GM18907 (cell line): ENCODE results near the gene ST6GAL2.

Source experiments
- ATAC-seq: cut with Tn5 transposase; IDR thresholded peaks from one replicate; pipeline ENCODE4 v1.9.1; 2021; ENCODE audit warnings: mild to moderate bottlenecking, moderate library complexity; ENCODE audit not compliant: unreplicated experiment

The ST6GAL2 gene, protein sequence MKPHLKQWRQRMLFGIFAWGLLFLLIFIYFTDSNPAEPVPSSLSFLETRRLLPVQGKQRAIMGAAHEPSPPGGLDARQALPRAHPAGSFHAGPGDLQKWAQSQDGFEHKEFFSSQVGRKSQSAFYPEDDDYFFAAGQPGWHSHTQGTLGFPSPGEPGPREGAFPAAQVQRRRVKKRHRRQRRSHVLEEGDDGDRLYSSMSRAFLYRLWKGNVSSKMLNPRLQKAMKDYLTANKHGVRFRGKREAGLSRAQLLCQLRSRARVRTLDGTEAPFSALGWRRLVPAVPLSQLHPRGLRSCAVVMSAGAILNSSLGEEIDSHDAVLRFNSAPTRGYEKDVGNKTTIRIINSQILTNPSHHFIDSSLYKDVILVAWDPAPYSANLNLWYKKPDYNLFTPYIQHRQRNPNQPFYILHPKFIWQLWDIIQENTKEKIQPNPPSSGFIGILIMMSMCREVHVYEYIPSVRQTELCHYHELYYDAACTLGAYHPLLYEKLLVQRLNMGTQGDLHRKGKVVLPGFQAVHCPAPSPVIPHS

DNA sequence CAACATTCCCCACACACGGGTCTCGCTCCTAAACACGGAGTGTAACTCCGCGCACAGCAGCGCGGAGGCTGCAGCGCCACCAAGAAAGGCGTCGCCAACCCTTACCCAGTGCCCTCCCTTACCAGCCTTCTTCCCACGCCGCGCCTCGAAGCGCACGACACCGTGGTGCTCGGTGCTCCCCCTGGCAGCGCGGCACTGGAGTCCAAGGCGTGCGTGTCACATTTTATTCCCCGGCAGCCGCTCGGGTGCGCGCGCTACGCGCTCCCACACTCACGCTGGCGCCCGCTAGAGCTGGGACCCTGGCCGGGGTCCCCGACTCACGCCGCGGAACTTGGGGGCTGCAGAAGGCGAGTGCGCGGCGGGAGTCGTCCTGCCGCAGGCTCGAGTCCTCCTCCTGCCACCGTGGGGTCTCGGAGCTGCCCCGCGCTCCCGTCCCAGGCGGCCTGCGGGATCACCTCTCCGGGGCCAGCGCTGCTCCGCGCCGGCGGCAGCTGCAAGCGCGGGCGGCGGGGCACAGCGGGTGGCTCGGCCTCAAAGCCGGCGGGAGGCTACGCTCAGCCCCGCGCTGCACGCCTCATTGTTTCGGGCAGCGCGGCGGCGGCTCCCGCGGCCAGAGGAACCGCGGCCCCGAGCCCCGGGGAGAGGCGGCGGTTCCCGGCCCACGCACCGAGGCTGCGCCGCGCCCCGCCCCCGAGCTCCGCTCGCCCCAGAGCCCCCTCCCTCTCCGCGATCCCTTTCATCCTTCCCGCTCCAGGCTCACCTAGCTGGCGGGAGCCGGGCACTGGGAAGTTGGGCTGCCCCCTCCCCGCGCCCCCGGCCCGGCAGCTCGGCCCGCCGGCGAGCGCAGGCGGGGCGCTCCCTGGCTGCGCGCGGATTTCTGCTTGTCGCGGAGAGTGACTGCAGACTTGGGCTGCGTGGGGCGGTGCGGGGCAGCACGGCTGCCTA, at the start of gene ST6GAL2:
TSS of gene ST6GAL2 (minus strand) at position 197 of the 945 bp plus-strand sequence. CDS start 42,190 bp downstream, outside the sequence.
- ATAC-seq, result no peak

DNA sequence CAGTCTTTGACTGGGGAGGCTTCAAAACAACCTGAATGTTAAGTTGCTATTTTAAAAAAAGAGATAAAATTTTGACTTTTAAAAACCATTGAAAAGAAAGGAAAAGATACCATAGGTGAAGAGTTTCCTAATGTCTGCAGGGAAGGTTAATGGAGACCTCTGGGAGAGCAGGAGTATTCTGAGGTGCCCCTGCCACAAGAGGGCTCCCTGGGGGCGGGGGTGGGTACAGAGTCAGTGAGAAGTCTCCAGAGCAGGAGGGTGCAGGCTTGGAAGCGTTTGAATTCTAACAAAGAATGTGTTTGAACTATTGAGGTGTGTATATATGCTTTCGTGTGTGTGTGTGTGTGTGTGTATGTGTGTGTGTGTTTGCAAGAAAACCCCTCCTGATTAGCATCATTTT, 46.7 kb upstream of the ST6GAL2 start:
- no peak for ATAC-seq

DNA sequence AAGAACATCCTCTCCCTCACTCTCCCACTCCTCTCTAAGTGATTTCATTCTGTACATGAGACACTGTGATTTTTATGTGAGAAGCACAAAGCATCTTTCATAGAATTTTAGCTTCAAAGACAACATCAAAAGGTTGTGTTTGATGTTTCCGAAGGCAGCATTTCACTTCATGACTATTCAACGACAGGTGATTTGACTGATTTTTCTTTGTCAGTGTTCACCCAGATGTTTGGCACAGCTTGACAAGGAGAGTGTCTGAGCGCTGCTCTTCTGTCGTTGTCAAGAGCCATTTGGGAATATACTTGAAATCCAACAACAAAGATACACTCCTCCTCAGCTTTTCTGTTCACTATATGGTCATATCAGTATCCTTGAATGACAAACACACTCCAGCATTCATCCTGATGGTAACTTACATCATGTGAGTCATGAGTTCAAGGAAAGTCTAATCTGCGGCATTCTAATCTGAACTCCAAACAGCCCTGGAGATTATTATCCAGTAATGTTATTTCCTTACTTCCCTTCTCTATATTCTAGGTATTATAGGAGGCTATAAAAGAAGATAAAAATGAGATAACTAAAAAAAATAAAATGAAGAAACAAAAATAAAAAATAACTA, 45.9 kb upstream of the ST6GAL2 start:
- ATAC-seq, result no peak

DNA sequence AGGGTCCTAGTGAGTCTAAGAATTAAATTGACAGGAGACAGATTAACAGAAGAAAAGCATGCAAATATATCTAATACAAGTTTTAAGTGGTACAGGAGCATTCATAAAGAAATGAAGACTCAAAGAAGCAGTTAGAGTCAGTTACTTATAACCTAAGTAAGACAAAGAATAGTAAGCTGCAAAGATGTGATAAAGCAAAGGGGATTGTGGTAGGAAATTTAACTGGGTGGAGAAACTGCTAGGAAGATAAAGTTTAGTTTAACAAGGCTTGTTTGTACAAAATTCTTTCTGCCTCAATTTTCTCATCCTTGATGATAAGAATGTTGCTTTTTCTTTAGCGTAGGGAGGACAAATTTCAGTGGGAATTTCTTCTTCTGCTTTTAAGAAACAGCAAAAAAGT, 35.5 kb upstream of the ST6GAL2 start:
- ATAC-seq, result no peak

DNA sequence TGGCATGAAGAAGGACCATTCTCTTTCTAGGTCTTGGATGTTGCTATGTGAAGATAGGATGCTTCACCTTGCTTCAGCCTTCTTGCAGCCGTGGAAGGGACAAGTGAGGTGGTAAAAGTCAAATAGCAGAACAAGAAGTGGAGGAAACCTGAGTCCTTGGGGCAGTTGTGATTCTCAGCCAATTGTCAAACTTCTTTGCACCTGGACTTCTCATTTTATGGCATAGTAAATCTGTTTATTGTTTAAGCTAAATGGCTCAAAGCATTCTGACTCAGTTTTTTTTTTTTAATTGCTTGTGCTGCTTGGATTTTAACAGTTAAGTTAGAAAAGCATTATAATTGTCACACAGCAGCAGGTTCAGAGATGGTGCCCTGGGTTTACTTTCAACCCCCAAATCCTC, 33.0 kb upstream of the ST6GAL2 start:
- ATAC-seq, result no peak

DNA sequence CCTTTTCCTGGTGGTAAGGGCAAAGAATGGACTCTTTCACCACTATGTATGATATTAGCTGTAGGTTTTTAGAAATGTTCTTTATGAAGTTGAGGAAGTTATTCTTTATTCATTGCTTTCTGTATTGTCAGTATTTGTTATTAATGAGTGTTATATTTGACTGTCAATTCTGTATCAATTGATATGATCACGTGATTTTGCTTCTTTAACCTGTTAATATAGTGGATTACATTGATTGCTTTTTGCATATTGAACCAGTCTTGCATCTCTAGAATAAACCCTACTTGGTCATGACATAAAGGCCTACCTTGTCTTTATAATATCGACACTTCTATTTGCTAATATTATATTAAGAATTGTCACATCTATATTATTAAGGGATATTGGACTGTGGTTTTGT, 18.3 kb upstream of the ST6GAL2 start:
- ATAC-seq, result no peak

DNA sequence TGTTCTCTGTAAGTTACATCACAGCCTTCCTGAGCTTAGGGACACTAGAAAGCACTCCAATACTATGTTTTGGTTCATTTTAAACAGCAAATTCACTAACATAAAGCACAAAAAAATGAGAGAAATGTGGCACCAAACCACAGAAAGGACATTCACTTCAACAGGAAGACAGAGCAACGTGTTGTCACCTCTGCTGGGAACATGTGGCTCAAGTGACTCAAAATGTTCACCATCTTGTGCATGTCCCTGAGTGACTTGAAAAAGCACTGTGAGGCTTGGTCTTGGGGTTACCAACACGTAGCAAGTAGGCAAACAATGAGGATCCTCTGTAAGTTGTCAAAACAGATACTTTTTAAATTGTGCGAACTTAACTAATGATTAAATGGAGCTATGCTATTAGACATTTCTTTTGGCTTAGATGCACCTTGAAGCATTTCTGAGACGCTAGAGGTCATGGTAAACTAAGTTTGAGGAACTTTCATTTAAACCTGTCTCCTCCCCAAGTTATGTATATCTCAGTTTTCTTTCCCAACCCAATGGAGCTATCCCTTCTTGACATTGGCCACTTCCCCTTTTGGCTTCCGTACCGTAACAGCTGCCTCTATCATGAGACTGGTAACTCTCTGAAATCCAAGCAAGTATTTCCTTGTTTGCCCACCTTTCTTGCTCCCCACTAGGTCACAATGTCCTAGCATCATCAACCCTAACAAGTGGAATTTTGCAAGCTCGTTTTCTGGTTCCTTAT, 14.0 kb upstream of the ST6GAL2 start:
- no peak for ATAC-seq

DNA sequence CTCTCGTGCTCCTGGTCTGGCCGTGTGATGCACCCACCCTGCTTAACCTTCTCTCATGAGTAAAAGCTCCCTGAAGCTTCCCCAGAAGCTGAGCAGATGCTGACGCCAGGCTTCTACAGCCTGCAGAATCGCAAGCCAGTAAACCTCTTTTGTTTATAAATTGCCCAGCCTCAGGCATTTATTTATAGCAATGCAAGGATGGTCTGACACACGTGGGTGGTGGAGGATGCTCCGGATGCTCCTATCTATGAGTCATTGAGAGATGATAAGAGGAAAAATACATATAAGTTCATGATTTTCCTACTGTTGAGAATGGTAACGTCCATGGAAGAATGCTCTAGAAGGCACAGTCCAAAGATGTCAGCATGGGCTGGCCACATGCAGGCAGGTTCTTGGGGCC, 8.6 kb upstream of the ST6GAL2 start:
- ATAC-seq, result no peak

DNA sequence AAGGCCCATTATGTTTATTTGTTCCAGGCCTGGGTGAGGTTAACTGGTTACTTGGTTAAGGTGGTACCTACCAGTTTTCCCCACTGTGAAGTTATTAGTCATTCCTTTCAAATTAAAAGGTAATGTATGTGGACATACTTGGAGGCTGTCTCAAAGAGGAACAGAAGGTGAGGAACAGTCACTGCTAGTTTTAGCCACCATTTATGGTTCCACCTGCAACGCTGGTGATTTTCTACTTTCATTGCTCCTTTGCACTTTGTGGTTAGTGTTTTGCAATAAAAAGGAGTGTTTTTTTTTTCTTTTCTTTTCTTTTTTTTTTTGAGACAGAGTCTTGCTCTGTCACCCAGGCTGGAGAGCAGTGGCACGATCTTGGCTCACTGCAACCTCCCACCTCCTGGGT, 6.1 kb upstream of the ST6GAL2 start:
- ATAC-seq, result no peak

DNA sequence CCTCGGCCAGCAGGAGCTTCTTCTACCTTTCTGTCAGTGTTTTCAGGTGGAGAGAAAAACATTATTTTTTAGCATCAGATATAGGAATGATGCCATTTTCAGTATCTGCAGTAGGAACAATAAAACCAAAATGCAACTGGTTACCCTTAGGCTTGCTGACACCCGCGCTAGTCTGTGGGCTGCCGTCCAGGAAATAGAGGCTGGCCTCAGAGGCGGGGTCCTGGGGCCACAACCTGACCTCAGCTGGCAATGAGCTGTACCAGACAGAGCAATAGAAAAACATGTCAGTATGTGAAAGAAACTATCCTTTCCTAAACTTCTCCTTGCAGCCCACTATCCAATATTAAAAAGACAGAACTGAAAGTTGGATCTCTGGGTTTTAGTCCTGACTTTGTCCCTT, 4.6 kb upstream of the ST6GAL2 start:
- ATAC-seq, result no peak

DNA sequence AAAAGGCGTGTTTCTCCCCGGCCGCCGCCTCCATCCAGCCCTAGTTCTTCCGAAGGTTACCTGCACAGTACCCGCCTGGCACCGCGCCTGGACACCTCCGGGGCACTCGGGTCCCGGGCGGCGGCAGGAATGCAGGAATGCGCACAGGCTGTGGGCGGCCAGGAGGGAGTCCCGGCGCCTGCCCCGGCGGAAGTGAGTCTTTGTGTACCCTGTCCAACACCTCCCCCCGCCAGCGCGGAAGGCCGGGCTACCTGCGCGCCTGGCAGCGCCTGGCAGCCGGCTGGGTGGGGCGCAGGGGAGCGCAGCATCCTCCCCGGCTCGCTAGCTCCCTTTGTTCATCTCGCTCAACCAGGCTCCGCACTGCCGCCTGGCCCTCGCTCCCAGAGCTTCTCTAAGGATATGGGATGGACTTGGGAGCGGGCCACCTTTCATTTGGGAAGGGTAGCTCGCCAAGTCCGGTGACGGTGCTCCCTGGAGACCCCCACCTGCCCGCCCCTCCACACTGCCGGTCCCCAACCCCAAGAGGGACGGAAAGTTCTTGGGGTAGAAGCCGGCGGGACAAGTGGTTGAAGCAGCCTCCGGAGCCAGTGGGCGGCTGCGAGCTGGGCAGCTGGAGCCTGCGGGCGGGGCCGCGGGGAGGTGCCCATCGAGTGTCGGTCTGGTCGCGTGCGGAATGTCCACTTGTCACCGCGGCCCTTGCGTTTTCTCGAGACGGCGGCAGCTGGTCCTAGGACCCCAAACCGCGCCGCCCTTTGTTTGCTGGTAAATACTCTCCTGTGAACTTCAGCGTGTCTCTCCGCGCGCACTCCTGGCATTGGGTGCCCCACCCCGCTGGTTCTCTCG, 1.2 kb upstream of the ST6GAL2 start:
- ATAC-seq, result no peak

DNA sequence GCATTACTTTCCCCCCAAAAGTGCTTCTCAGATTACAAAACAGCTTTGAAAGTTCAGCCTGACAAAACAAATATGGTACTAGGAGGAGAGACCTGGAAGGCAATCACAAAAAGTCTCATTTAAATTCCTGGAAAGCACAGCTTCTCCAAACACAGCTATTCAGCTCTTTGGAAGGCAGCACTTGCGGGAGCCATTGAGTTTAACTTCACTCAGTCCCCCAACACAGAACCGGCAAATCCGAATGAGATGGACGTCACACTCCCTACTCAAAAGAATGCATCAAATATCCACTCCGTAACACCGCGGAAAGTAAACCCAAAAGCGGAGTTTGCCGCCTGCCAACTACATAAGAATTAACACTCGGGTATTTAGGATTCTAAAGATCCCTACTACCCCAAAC, 638 bp downstream of the ST6GAL2 start:
- no peak for ATAC-seq

DNA sequence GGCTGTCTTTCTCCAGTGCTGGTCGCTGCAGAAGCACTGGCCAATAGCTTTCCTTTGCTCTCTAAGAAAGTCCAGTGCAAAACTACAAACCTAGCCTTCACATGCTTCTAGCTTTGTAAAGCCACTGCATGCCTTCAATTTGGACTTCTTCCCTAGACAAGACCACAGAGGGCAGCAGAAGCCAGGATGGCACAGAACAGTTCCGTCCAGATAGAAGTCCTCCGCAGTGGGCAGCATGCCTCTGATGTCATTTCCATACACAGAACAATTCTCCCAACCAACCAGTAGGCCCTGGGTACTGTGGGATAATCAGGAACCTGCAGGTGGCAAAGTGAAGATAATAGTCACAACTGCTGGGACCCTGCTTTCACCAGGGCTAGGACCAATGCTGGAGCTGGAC, 3.3 kb downstream of the ST6GAL2 start:
- ATAC-seq, result no peak

DNA sequence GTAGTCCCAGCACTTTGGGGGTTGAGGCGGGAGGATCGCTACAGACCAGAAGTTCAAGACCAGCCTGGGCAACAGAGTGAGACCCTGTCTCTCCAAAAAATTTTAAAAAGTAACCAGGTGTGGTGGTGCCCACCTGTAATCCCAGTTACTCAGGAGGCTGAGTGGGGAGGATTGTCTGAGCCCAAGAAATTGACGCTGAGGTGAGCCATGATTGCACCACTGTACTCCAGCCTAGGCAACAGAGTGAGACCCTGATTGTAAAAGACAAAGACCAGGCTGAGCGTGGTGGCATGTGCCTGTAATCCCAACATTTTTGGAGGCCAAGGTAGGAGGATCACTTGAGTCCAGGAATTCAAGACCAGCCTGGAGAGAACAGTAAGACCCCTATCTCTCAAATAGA, 7.8 kb downstream of the ST6GAL2 start:
- ATAC-seq, result no peak

DNA sequence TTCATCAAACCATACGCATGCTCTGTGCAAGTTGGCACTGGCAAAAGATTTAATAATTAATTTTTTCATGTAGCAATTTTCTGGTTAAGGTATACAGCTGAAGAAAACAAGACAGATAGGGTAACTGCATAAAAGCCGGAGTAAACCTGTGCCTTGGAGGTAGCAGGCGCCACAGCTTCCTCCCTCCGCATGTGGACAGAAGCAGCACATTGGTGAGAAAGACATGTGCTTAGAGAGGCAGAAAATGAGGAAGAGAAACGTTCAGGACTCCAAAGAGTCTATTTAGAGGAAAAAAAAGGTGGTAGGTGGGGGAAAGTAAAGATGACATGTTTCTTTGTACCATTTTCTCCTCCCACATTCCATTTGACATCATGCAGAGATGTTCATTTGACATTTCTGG, 9.3 kb downstream of the ST6GAL2 start:
- ATAC-seq, result no peak

DNA sequence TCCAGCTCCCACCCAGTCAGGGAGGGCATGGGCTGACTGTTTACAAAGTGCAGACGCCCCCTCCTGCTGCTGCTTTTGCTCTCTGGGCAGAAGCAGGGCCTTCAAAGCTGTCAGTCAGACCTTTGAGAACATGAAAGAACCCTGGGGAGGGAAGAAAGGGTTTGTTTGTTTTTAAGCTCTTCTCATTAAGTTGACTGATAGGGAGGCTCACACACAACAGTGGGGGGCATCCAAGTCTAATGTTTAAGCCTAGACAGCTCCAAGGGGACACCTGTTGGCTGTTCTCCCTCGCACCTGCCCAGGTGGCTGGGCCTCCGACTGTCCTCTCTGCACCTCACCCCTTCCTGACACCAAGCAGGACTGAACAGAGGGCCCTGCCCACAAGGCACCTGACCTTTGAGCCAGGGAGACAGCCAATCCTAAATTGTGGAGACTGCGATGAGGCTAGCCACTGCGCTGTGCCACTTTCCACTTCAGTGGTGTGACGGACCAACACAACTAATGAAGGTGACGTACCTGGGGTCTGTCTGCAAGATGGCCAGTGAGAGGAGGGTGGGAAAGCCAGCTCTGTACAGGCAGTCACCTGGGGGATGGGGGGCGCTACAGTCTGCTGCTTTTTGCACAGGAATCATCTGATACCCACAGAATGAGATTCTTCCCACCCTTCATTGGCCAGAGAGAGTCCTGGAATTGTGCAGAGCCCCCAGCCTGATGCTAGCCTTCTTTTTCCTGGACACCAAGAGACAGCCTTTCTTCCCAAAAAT, 16.3 kb downstream of the ST6GAL2 start:
- no peak for ATAC-seq

DNA sequence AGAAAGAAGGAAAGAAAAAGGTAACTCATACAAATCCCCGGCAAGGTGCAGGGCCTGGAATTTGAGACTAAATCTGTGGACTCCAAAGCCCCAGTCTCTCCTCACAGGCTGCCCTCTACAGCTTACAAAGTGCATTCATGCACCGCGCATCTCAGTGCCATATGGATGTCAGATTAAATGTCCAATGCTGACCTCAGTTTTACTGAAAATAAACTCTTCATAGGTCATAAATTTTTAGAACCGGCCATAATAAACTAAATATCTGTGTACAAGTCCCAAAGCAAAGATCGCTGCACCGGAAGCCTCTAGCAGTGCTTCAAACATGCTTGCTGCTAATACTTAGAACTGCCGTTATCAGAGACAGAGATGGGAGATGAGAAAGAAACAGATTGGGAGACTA, 17.7 kb downstream of the ST6GAL2 start:
- ATAC-seq, result no peak

DNA sequence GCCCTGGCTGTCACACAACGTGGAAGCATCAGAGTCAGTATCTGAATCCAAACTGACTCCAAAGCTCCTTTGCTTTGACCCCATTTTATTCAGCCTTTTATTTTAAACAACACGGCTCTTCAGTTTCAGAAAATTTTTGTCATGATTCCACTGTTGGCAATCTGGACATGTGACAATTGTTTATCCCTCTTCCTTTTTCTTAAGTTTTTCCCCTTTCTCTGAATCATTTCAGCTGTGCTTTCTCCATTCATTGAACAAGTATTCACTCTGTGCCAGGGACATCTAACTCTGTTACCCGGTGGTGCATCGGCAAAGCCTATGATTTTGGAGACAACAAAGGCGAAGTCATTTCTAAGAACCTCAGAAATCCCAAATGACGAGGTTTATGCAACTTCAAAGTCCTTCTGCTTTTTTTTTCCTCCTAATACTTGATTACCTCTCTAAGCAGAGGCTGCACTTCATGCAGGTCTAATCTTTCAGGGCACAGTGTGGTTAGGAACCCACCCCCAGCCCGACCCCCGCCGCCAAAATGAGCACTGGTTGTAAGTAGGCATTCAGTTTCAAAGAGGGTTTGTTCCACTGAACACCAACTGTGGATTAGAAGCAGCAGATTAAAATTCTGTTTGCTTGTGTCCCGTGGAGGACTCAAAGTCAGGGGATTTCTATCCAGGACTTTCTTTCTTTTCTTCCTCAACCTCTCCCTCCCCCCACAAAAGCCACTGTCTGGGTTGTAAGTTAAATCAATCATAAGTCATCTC, 18.6 kb downstream of the ST6GAL2 start:
- no peak for ATAC-seq
